Upper lobe of left lung (tissue), 6 donors: ENCODE measurements around the gene ECE1. TPM values are rescaled to one million over a fixed set of nuclear protein-coding genes. Genes with fewer than 3 reads are reported as not detected.
A peak's percentile ranks its signal among the peaks of the same experiment; 100 is the strongest.

Experiments used
- ATAC-seq, 2 donors: fragments of 200-7000 bp; cut with Tn5 transposase; one replicate each; pipeline ENCODE4 v1.9.1; 2022; ENCODE audit warnings: mild to moderate bottlenecking in 2 of 2, moderate library complexity in 2 of 2; ENCODE audit not compliant: low FRiP score in 2 of 2
- DNase-seq, 2 donors: peaks; one replicate each; pipeline ENCODE4 v3.0.0-alpha.2; 2019 to 2020
- H3K27ac ChIP-seq, 4 donors: fragments of 200-600 bp; sonication (generic); one replicate each; pipeline ENCODE4 v1.5.1; 2016 to 2019
- H3K27me3 ChIP-seq, 4 donors: fragments of 200-600 bp; sonication (generic); one replicate each; pipeline ENCODE4 v1.5.1; 2017 to 2019
- H3K36me3 ChIP-seq, 4 donors: fragments of 200-600 bp; sonication (generic); one replicate each; pipeline ENCODE4 v1.5.1; 2016 to 2019
- H3K4me1 ChIP-seq, 4 donors: fragments of 200-600 bp; sonication (generic); one replicate each; pipeline ENCODE4 v1.5.1; 2018 to 2019
- H3K4me3 ChIP-seq, 4 donors: fragments of 200-600 bp; sonication (generic); one replicate each; pipeline ENCODE4 v1.5.1; 2017 to 2019; ENCODE audit warnings: mild to moderate bottlenecking in 2 of 4, moderate library complexity in 1 of 4
- H3K9me3 ChIP-seq, 4 donors: fragments of 200-600 bp; sonication (generic); one replicate each; pipeline ENCODE4 v1.5.1; 2018 to 2019
- EP300 ChIP-seq, 4 donors: sonication (generic); formaldehyde crosslinking; IDR thresholded peaks; one replicate each; pipeline ENCODE4 v1.5.1; 2017; ENCODE audit warnings: antibody characterized with exemption in 4 of 4, control low read depth in 2 of 4
- POLR2A ChIP-seq, 4 donors: fragments of 450-650 bp; IDR thresholded peaks; one replicate each; pipeline ENCODE4 v1.5.1; 2016 to 2017; ENCODE audit warnings: antibody characterized with exemption in 4 of 4, mild to moderate bottlenecking in 2 of 4
- POLR2AphosphoS5 ChIP-seq, 2 donors: sonication (generic); formaldehyde crosslinking; IDR thresholded peaks; one replicate each; pipeline ENCODE4 v1.5.1; 2017; ENCODE audit warnings: antibody characterized with exemption in 2 of 2
- WGBS, 2 donors: methylation state at CpG; one replicate each; pipeline ENCODE4 v1.1.5; 2017 to 2018; 5-methylcytosine and 5-hydroxymethylcytosine counted together
- total RNA-seq, 6 donors: library from RNA; depleted of rRNA in 4 of 6; stranded (reverse); fragments of >200 nt in 4 of 6; gene quantifications; one replicate each; pipeline versions ENCODE4 v1.1.0 to v1.2.1, GENCODE V29; 2016 to 2021
- TF ChIP-seq, protein P1 (sequence below), 6 experiments: fragments of 450-650 bp in 4 of 6; fragments of 200-600 bp in 2 of 6; sonication (generic) in 2 of 6; IDR thresholded peaks; one replicate each; pipeline ENCODE4 v1.5.1; 2016 to 2019; ENCODE audit warnings: antibody characterized with exemption in 6 of 6
- donor health status: DM: no; HTN: no; CAD: no; lungs with moderate emphysema.
- donor health status: DM: no; HTN: yes; CAD: no; lungs with severe emphysema.

The ECE1 gene
- total RNA-seq, 6 donors from 2014 or later = 55.8 to 120 (median 74.8) TPM

DNA sequence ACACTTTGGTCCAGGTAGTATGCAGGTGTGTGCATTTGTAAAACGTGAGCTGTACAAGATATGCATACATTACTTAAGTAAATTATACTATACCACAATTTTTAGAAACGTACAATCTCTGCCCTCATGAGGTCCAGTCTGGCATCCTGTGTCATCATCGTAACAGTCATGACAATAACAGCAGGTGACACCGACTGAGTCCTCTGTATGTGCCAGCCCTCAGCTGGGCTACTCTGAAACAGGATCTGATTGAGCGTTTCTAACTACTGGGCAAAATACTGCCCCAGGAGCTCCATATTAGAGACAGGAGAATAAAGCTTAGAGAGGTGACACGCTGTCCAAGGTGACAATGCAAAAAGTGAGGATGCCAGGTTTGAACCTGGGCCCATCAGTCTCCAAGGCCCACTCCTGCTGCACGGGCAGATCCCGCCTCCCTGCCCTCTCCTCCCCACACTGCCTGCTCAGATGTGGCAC lies 47.2 kb upstream of the ECE1 start:
- Histone ChIP-seq H3K36me3 (peaks cover 0 to 4% (median 0%) of the 10 kb centered on the region in 4 donors), H3K27ac (peak overlapping the region; percentile 81 to 91 (median 87)), H3K9me3 (no peaks in the 10 kb centered on the region), H3K4me3 (no peak overlapping the region), H3K4me1 (peaks cover 91 to 98% (median 94%) of the 10 kb centered on the region in 4 donors), H3K27me3 (no peaks in the 10 kb centered on the region)
- DNase-seq = no peak
- 45 to 49% methylated on average over 8 of the region's 8 CpGs for WGBS, 2 donors
- no peak for TF ChIP-seq POLR2A (IDR thresholded peaks at IDR 0.05)
- no peak for TF ChIP-seq POLR2AphosphoS5 (IDR thresholded peaks at IDR 0.05)
- TF ChIP-seq, protein P1, sequence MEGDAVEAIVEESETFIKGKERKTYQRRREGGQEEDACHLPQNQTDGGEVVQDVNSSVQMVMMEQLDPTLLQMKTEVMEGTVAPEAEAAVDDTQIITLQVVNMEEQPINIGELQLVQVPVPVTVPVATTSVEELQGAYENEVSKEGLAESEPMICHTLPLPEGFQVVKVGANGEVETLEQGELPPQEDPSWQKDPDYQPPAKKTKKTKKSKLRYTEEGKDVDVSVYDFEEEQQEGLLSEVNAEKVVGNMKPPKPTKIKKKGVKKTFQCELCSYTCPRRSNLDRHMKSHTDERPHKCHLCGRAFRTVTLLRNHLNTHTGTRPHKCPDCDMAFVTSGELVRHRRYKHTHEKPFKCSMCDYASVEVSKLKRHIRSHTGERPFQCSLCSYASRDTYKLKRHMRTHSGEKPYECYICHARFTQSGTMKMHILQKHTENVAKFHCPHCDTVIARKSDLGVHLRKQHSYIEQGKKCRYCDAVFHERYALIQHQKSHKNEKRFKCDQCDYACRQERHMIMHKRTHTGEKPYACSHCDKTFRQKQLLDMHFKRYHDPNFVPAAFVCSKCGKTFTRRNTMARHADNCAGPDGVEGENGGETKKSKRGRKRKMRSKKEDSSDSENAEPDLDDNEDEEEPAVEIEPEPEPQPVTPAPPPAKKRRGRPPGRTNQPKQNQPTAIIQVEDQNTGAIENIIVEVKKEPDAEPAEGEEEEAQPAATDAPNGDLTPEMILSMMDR (IDR thresholded peaks at IDR 0.05) = no peak
- no peak for TF ChIP-seq EP300 (IDR thresholded peaks at IDR 0.05)
- no peak for ATAC-seq

DNA sequence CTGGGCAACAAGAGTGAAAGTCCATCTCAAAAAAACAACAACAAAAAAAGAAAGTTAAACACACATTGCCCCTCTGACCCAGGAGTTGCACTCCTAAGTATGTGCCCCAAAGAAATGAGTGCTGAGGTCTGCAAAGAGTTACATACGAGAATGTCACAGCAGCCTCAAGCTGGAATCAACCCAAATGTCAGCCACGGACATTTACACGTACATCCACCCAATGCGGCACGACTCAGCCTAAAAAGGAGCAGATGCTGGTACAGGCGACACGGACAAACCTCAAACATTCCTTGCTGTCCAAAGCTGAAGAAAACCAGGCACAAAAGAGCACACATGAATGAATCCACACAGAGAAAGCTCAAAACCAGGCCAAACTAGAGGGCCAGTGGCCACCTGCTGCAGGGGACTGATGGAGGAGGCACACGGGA lies 46.8 kb upstream of the ECE1 start:
- peaks cover 0 to 4% (median 0%) of the 10 kb centered on the region in 4 donors for H3K36me3 ChIP-seq
- peaks cover 92 to 97% (median 94%) of the 10 kb centered on the region in 4 donors for H3K4me1 ChIP-seq
- TF ChIP-seq, protein P1 (IDR thresholded peaks at IDR 0.05) = no peak
- no peak for TF ChIP-seq EP300 (IDR thresholded peaks at IDR 0.05)
- no peak for TF ChIP-seq POLR2AphosphoS5 (IDR thresholded peaks at IDR 0.05)
- WGBS, 2 donors = 55 to 66% methylated on average over 8 of the region's 8 CpGs
- no peaks in the 10 kb centered on the region for H3K27me3 ChIP-seq
- ATAC-seq (no peak), DNase-seq (no peak)
- H3K4me3 ChIP-seq = no peak overlapping the region
- H3K9me3 ChIP-seq = no peaks in the 10 kb centered on the region
- peak overlapping the region; percentile 81 to 91 (median 87) for H3K27ac ChIP-seq

DNA sequence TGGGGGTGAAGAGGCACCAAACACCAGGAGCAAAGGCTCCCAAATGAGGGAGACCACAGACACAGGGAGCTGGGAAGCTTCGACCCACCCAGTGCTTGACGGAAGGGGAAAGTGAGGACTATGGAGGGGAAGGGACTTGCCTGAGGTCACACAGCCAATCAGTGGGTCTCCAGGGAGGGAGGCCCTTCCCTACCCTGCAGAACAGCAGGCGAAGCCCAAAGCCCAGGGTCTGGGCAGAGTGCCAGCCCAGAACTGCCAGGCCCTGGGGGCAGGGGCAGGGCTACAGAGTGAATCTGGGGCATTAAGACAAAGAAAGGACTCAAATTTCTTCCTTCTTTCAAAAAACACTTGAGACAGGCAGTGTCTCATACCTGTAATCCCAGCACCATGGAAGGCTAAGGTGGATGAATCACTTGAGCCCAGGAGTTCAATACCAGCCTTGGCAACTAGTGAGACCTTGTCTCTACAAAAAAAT lies 45.5 kb upstream of the ECE1 start:
- Histone ChIP-seq H3K36me3 (peaks cover 0 to 4% (median 0%) of the 10 kb centered on the region in 4 donors), H3K4me3 (no peak overlapping the region), H3K27ac (peak overlapping the region; percentile 74 to 91 (median 86)), H3K4me1 (peaks cover 84 to 97% (median 91%) of the 10 kb centered on the region in 4 donors), H3K27me3 (no peaks in the 10 kb centered on the region), H3K9me3 (no peaks in the 10 kb centered on the region)
- TF ChIP-seq, protein P1 (IDR thresholded peaks at IDR 0.05) = no peak
- TF ChIP-seq EP300 (IDR thresholded peaks at IDR 0.05) = no peak
- TF ChIP-seq POLR2A (IDR thresholded peaks at IDR 0.05) = no peak
- TF ChIP-seq POLR2AphosphoS5 (IDR thresholded peaks at IDR 0.05) = no peak
- ATAC-seq (no peak), DNase-seq (no peak)
- WGBS, 2 donors = 70 to 73% methylated on average over 3 of the region's 3 CpGs

DNA sequence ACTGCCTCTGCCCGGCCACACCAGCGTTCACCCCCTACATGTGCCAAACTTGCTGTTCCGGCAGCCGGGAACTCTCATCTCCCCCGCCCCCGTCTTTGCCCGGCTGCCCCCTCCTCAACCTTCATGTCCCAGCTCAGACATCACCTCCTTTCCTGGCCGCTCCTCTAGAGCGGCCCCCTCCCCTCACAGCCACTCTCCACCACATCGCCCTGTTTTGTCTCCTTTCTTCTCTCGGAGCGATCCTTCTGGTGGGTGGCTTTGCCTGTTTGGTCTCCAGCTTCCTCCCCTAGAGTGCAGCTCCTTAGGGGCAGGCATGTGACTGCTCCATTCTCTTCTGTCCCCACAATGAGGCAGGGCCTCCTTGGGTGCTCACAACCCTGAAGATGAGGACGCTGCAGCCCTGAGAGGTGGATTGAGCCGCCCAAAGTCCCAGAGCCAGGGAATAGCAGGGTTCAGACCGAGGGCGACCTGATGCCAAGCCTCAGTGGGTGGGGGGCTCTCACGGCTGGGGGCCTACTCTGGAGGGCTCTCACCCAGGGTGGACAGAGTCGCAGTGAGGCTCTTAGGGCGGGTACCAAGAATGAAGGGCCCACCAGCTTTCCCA lies 44.9 kb upstream of the ECE1 start:
- Histone ChIP-seq H3K4me1 (peaks cover 78 to 97% (median 86%) of the 10 kb centered on the region in 4 donors), H3K4me3 (peak overlapping the region in 3 of 4 donors; percentile 11 to 31 (median 30)), H3K36me3 (peaks cover 0 to 4% (median 0%) of the 10 kb centered on the region in 4 donors), H3K9me3 (no peaks in the 10 kb centered on the region), H3K27ac (peak overlapping the region; percentile 74 to 91 (median 86)), H3K27me3 (no peaks in the 10 kb centered on the region)
- TF ChIP-seq EP300 (IDR thresholded peaks at IDR 0.05) = no peak
- TF ChIP-seq, protein P1 (IDR thresholded peaks at IDR 0.05) = peak in 2 of 6 experiments; percentile 1 to 32
- no peak for TF ChIP-seq POLR2AphosphoS5 (IDR thresholded peaks at IDR 0.05)
- no peak for TF ChIP-seq POLR2A (IDR thresholded peaks at IDR 0.05)
- no peak for DNase-seq
- ATAC-seq = no peak
- WGBS, 2 donors = 27 to 38% methylated on average over 14 to 19 of the region's 19 CpGs
